Body of pancreas (tissue), 4 donors: Measurements from ENCODE around the gene ZNF574. TPM values are rescaled to one million over a fixed set of nuclear protein-coding genes. Genes with fewer than 3 reads are reported as not detected.
"Not testable (repeated sequence)": the region's sequence is repeated elsewhere in the genome, so short reads cannot be mapped to it uniquely, and the experiment has no call there.

Experiments
- ATAC-seq: fragments of 150-250 bp; one replicate; pipeline ENCODE4 v1.9.1; 2016
- DNase-seq, 4 donors: peaks; one replicate each; pipeline ENCODE4 v3.0.0-alpha.2; 2019
- H3K27ac ChIP-seq, 4 donors: fragments of 200-600 bp; sonication (generic); 1 replicate in 3 of 4; 2 replicates in 1 of 4; pipeline versions ENCODE4 v1.5.1 to v1.6.1; 2016 to 2019; ENCODE audit warnings: mild to moderate bottlenecking in 1 of 4, mixed read lengths in 1 of 4, moderate library complexity in 1 of 4
- H3K27me3 ChIP-seq, 2 donors: fragments of 200-600 bp; sonication (generic); one replicate each; pipeline ENCODE4 v1.6.0; 2016; ENCODE audit warnings: mild to moderate bottlenecking in 1 of 2
- H3K36me3 ChIP-seq, 2 donors: fragments of 200-600 bp; sonication (generic); replicated peaks in 1 of 2; 2 replicates each; pipeline ENCODE4 v1.5.1; 2016; ENCODE audit warnings: low read depth in 2 of 2; ENCODE audit not compliant: insufficient read depth in 1 of 2
- H3K4me1 ChIP-seq: fragments of 200-600 bp; sonication (generic); one replicate; pipeline ENCODE4 v1.6.0; 2016
- H3K4me3 ChIP-seq, 2 donors: fragments of 200-600 bp; sonication (generic); 1 replicate in 1 of 2; 2 replicates in 1 of 2; pipeline ENCODE4 v1.5.1; 2016 to 2019
- H3K9me3 ChIP-seq, 3 donors: fragments of 200-600 bp; sonication (generic); 1 replicate in 2 of 3; 2 replicates in 1 of 3; pipeline ENCODE4 v1.5.1; 2016
- POLR2A ChIP-seq, 3 donors: fragments of 450-650 bp; IDR thresholded peaks; one replicate each; pipeline ENCODE4 v1.6.1; 2016; ENCODE audit warnings: antibody characterized with exemption in 3 of 3, mild to moderate bottlenecking in 2 of 3
- WGBS, 2 donors: methylation state at CpG; one replicate each; pipeline ENCODE4 v1.1.5; 2017; 5-methylcytosine and 5-hydroxymethylcytosine counted together
- intact Hi-C: fragments of 100-400 bp; cut with DNase I; formaldehyde crosslinking; loops from one replicate; pipeline ENCODE4 v1.15.1; 2023
- total RNA-seq, 2 donors: library from RNA; depleted of rRNA; stranded (reverse); fragments of >200 nt; gene quantifications; one replicate each; pipeline ENCODE4 v1.1.0, GENCODE V29; 2016
- TF ChIP-seq, protein P1 (sequence below), 7 experiments: fragments of 450-650 bp in 4 of 7; fragments of 200-600 bp in 3 of 7; sonication (generic) in 3 of 7; IDR thresholded peaks; one replicate each; pipeline ENCODE4 v1.5.1; 2016 to 2019; ENCODE audit warnings: antibody characterized with exemption in 7 of 7

Gene ZNF574
- total RNA-seq, 2 donors from 2014 or later, result 8.6 to 14.2 TPM

DNA sequence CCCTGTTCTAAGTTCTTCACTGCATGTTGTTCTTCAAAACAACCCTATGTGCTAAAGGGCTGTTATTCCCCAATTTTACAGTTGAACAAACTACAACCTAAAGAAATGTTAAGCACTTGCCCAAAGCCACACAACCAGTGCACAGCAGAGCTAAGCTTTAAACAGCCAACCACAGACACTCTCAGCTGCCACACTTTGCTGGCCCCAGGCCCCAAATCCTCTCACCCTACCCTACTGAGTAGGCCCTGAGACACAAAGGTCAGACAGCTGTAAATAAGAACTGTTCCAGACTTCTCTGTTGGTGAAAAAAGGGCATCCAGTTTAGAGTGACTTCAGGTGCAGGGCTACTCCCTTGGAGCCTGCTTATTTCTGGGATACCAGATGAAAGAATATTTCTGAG lies 35.9 kb upstream of the ZNF574 start:
- Histone ChIP-seq H3K4me1 (no peaks in the 10 kb centered on the region), H3K27ac (no peak overlapping the region), H3K9me3 (no peaks in the 10 kb centered on the region), H3K36me3 (no peaks in the 10 kb centered on the region), H3K27me3 (no peaks in the 10 kb centered on the region), H3K4me3 (no peak overlapping the region)
- intact Hi-C loops, result no loop called here
- TF ChIP-seq, protein P1, sequence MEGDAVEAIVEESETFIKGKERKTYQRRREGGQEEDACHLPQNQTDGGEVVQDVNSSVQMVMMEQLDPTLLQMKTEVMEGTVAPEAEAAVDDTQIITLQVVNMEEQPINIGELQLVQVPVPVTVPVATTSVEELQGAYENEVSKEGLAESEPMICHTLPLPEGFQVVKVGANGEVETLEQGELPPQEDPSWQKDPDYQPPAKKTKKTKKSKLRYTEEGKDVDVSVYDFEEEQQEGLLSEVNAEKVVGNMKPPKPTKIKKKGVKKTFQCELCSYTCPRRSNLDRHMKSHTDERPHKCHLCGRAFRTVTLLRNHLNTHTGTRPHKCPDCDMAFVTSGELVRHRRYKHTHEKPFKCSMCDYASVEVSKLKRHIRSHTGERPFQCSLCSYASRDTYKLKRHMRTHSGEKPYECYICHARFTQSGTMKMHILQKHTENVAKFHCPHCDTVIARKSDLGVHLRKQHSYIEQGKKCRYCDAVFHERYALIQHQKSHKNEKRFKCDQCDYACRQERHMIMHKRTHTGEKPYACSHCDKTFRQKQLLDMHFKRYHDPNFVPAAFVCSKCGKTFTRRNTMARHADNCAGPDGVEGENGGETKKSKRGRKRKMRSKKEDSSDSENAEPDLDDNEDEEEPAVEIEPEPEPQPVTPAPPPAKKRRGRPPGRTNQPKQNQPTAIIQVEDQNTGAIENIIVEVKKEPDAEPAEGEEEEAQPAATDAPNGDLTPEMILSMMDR (IDR thresholded peaks at IDR 0.05), result no peak
- TF ChIP-seq POLR2A (IDR thresholded peaks at IDR 0.05), result no peak
- ATAC-seq (no peak), DNase-seq (no peak)

DNA sequence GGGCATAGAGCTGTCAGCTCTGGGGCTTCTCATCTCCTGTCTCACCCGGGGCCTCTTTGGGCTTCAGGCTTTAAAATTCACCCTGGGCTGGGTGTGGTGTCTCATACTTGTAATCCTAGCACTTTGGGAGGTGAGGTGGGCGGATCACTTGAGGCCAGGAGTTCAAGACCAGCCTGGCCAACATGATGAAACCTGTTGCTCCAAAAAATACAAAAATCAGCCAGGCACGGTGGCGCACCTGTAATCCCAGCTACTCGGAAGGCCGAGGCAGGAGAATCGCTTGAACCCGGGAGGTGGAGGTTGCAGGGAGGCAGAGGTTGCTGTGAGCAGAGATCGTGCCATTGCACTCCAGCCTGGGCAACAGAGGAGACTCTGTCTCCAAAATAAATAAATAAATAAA lies 35.5 kb upstream of the ZNF574 start:
- H3K4me3 ChIP-seq, ATAC-seq, H3K36me3 ChIP-seq, H3K27me3 ChIP-seq, intact Hi-C loops, DNase-seq, H3K9me3 ChIP-seq, H3K4me1 ChIP-seq, H3K27ac ChIP-seq: not testable (repeated sequence)
- 86 to 90% methylated on average over 9 of the region's 9 CpGs for WGBS, 2 donors

DNA sequence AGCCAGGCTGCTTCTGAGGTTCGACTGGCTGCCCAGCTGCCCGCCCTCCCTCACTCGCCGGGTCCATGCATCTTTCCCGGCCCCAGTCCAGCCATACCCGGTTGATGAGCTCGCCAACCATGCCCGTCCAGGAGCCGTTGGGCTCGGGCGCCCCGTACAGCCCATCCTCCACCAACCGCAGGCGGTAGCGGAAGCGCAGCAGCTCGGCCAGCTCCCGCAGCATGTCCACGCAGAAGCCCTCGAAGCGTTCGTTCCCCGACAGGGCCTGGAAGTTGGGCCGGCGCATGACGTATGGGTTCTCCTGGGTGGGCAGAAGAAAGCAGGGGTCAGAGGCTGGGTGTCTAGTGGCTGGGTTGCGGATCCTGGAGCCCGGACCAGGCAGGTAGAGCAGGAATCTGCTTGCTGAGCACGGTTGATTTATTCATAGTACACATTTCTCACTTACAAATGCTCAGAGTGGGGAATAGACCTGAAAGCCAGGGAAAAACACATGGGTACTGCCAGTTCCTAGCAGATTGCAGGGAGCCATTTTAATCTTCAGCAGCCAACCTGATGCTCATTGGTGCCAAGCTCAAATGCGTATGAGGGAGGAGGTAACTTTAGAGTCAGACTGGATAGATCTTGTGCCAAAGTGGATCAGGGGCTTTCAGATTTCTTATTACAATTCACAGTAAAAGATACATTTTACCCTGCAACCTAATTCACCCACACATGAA lies 33.4 kb upstream of the ZNF574 start:
- 72 to 81% methylated on average over 7 to 19 of the region's 30 CpGs for WGBS, 2 donors
- TF ChIP-seq, protein P1 (IDR thresholded peaks at IDR 0.05), result no peak
- no peak for TF ChIP-seq POLR2A (IDR thresholded peaks at IDR 0.05)
- Histone ChIP-seq H3K4me1 (no peaks in the 10 kb centered on the region), H3K4me3 (no peak overlapping the region), H3K36me3 (no peaks in the 10 kb centered on the region), H3K27me3 (no peaks in the 10 kb centered on the region), H3K9me3 (no peaks in the 10 kb centered on the region), H3K27ac (no peak overlapping the region)
- ATAC-seq, result no peak
- no peak for DNase-seq
- intact Hi-C loops, result no loop called here

DNA sequence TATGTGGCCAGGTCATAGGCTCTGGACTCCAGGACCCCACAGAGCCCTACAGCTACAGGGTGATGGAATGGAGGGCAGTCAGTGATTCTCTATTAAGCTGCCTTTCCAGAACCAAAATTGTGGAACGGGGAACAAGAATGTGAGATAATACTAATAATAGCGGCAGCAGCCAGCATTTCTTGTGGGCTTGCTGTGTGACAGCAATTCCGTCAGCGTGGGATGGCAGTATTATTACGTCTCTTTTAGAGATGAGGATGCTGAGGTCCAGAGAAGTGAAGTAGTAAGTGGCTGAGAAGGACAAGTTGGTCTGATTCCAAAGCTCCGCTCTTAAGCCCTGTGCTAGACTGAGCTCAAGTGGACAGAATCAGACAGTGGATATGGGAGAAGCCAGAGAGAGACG lies 30.4 kb upstream of the ZNF574 start:
- ATAC-seq, result no peak
- H3K27ac ChIP-seq, result no peak overlapping the region
- 83 to 84% methylated on average over 7 of the region's 7 CpGs for WGBS, 2 donors

DNA sequence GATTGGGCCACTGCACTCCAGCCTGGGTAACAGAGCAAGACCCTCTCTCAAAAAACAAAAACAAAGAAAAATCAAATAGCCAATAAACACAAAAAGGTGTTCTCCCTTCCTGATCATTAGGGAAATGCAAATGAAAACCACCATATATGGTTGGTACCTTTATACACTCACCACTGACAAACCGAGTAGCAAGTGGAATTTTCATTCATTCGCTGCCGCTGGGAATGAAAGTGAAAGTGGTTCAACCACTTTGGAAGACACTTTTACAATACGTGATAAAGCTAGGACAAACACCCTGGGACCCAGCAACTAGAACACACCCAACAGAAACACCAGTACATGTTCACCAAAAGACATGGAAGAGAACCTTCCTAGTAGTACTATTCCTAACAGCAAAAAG lies 27.0 kb upstream of the ZNF574 start:
- no peaks in the 10 kb centered on the region for H3K36me3 ChIP-seq
- no peak for ATAC-seq
- H3K9me3 ChIP-seq, result no peaks in the 10 kb centered on the region
- no peaks in the 10 kb centered on the region for H3K27me3 ChIP-seq
- intact Hi-C loops, result no loop called here
- WGBS, 2 donors, result 33 to 42% methylated on average over 4 of the region's 4 CpGs
- H3K27ac ChIP-seq, result no peak overlapping the region
- no peak overlapping the region for H3K4me3 ChIP-seq
- no peaks in the 10 kb centered on the region for H3K4me1 ChIP-seq
- no peak for TF ChIP-seq POLR2A (IDR thresholded peaks at IDR 0.05)
- TF ChIP-seq, protein P1 (IDR thresholded peaks at IDR 0.05), result no peak
- DNase-seq, result no peak

More for the DNA sequence above, 30.4 kb upstream of the ZNF574 start:
- Histone ChIP-seq H3K9me3 (no peaks in the 10 kb centered on the region), H3K4me1 (no peaks in the 10 kb centered on the region), H3K27me3 (no peaks in the 10 kb centered on the region), H3K36me3 (no peaks in the 10 kb centered on the region), H3K4me3 (no peak overlapping the region)
- TF ChIP-seq POLR2A (IDR thresholded peaks at IDR 0.05), result no peak
- TF ChIP-seq, protein P1 (IDR thresholded peaks at IDR 0.05), result no peak
- no peak for DNase-seq
- intact Hi-C loops, result no loop called here
